ENCODE measurements around the gene MSI2.

MSI2 gene

DNA sequence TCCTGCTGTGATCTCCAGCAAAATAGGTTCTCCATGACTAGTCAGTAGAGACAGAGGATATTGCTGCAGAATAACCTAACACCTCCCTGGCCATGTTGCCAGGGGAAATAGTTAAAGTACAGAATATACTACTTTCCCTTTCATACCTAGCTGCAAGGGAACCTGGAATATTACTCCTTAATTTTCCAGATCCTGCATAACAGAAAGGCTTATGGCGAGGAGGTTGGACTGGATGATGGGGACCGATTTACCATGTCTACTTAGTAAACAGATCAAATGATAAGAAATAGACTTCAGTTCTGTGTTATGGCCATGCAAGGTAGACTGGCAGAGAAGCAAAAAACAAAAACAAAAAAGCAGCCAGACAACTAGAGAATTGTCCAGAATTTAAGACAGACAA is 117.4 kb downstream of the MSI2 start:
- ChIA-PET CTCF (no interaction called here), POLR2A (no interaction called here)
- DNase-seq (ENCODE audit: extremely low spot score): no peak
- TF ChIP-seq TARDBP (IDR thresholded peaks at IDR 0.05) (no peak), FOXK2 (IDR thresholded peaks at IDR 0.05) (no peak), FOXM1 (IDR thresholded peaks at IDR 0.05; ENCODE audit: borderline replicate concordance) (no peak), BHLHE40 (IDR thresholded peaks at IDR 0.05; ENCODE audit: borderline replicate concordance) (no peak), CTBP1 (IDR thresholded peaks at IDR 0.05; ENCODE audit: borderline replicate concordance) (no peak), L3MBTL2 (conservative IDR thresholded peaks at IDR 0.05) (no peak), ZNF384 (IDR thresholded peaks at IDR 0.05) (no peak), LEF1 (IDR thresholded peaks at IDR 0.05; ENCODE audit: borderline replicate concordance) (no peak), ELF4 (IDR thresholded peaks at IDR 0.05) (no peak), PKNOX1 (IDR thresholded peaks at IDR 0.05) (no peak), ARNT (IDR thresholded peaks at IDR 0.05) (no peak), HDGF (IDR thresholded peaks at IDR 0.05; ENCODE audit: borderline replicate concordance) (no peak), FOXA1 (IDR thresholded peaks at IDR 0.05) (no peak)

GRCh38 chr17:57375040-57375769 is 118.9 kb downstream of the MSI2 start:
- POLR2A ChIA-PET: no interaction called here
- CTCF ChIA-PET: interaction anchor here (0.7 kb wide), 1 partner anchor 68 kb away, joined by 3 read pairs; no protein-coding TSS in a partner anchor
- TF ChIP-seq FOXM1 (IDR thresholded peaks at IDR 0.05; ENCODE audit: borderline replicate concordance) (no peak), FOXA1 (IDR thresholded peaks at IDR 0.05) (no peak), TARDBP (IDR thresholded peaks at IDR 0.05) (no peak), LEF1 (IDR thresholded peaks at IDR 0.05; ENCODE audit: borderline replicate concordance) (no peak), ZNF384 (IDR thresholded peaks at IDR 0.05) (no peak), SP1 (IDR thresholded peaks at IDR 0.05) (no peak), L3MBTL2 (conservative IDR thresholded peaks at IDR 0.05) (no peak), CTBP1 (IDR thresholded peaks at IDR 0.05; ENCODE audit: borderline replicate concordance) (no peak), FOXK2 (IDR thresholded peaks at IDR 0.05) (no peak), SUZ12 (IDR thresholded peaks at IDR 0.05) (no peak), ELF4 (IDR thresholded peaks at IDR 0.05) (no peak)
- DNase-seq (ENCODE audit: extremely low spot score): no peak

DNA sequence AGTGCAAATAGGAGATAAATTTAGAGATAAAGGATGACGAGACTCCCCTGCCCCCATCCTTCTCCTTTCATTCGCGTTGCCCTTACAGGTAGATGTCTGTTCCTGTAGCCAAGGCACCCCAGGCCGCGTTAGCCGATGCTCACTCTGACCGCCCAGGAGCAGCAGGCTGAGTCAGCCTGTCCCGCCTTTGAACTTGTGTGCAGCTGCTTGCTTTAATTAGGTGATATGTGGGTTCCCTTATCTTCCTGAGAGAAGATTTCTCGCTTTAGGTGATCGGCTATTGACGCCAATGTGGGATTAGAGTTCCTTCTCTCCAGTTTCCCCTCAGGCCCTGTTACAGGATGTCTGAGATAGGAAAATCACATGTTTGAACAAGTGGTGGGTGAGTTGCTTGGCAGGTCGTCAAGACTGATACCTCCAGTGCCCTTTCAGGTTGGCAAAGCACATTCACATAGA is 119.5 kb downstream of the MSI2 start:
- TF ChIP-seq PKNOX1 (IDR thresholded peaks at IDR 0.05) (no peak), CTBP1 (IDR thresholded peaks at IDR 0.05; ENCODE audit: borderline replicate concordance) (no peak), BHLHE40 (IDR thresholded peaks at IDR 0.05; ENCODE audit: borderline replicate concordance) (no peak), L3MBTL2 (conservative IDR thresholded peaks at IDR 0.05) (no peak), NFRKB (IDR thresholded peaks at IDR 0.05) (no peak), ARNT (IDR thresholded peaks at IDR 0.05) (no peak), FOXA1 (IDR thresholded peaks at IDR 0.05) (no peak), FOXM1 (IDR thresholded peaks at IDR 0.05; ENCODE audit: borderline replicate concordance) (no peak), HDGF (IDR thresholded peaks at IDR 0.05; ENCODE audit: borderline replicate concordance) (no peak), SUZ12 (IDR thresholded peaks at IDR 0.05) (no peak), ELF4 (IDR thresholded peaks at IDR 0.05) (no peak), SP1 (IDR thresholded peaks at IDR 0.05) (no peak), LEF1 (IDR thresholded peaks at IDR 0.05; ENCODE audit: borderline replicate concordance) (no peak), ZNF384 (IDR thresholded peaks at IDR 0.05) (no peak), TARDBP (IDR thresholded peaks at IDR 0.05) (no peak), FOXK2 (IDR thresholded peaks at IDR 0.05) (no peak)
- POLR2A ChIA-PET: no interaction called here
- no peak for DNase-seq (ENCODE audit: extremely low spot score)
- CTCF ChIA-PET: no interaction called here

DNA sequence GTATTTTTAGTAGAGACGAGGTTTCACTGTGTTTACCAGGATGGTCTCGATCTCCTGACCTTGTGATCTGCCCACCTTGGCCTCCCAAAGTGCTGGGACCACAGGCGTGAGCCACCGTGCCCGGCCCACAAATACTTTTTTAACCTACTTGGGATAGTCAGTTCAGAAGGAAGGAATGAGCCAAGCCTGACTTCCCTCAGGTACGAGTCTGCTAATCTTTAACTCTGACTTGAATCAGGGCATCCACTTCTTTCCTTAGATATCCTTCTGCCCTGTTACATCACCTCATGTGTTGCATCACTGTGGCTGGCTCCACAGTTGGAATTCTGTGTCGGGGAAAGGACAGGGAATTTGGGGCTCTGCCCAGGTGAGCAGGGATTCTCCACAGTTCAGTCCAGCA is 120.8 kb downstream of the MSI2 start:
- TF ChIP-seq NFRKB (IDR thresholded peaks at IDR 0.05) (no peak), SP1 (IDR thresholded peaks at IDR 0.05) (no peak), FOXM1 (IDR thresholded peaks at IDR 0.05; ENCODE audit: borderline replicate concordance) (no peak), CTBP1 (IDR thresholded peaks at IDR 0.05; ENCODE audit: borderline replicate concordance) (no peak), FOXA1 (IDR thresholded peaks at IDR 0.05) (no peak), ZNF384 (IDR thresholded peaks at IDR 0.05) (no peak), LEF1 (IDR thresholded peaks at IDR 0.05; ENCODE audit: borderline replicate concordance) (no peak), HDGF (IDR thresholded peaks at IDR 0.05; ENCODE audit: borderline replicate concordance) (no peak), PKNOX1 (IDR thresholded peaks at IDR 0.05) (no peak), ARNT (IDR thresholded peaks at IDR 0.05) (no peak), TARDBP (IDR thresholded peaks at IDR 0.05) (no peak), FOXK2 (IDR thresholded peaks at IDR 0.05) (no peak)
- CTCF ChIA-PET: no interaction called here
- no peak for DNase-seq (ENCODE audit: extremely low spot score)
- POLR2A ChIA-PET: no interaction called here

DNA sequence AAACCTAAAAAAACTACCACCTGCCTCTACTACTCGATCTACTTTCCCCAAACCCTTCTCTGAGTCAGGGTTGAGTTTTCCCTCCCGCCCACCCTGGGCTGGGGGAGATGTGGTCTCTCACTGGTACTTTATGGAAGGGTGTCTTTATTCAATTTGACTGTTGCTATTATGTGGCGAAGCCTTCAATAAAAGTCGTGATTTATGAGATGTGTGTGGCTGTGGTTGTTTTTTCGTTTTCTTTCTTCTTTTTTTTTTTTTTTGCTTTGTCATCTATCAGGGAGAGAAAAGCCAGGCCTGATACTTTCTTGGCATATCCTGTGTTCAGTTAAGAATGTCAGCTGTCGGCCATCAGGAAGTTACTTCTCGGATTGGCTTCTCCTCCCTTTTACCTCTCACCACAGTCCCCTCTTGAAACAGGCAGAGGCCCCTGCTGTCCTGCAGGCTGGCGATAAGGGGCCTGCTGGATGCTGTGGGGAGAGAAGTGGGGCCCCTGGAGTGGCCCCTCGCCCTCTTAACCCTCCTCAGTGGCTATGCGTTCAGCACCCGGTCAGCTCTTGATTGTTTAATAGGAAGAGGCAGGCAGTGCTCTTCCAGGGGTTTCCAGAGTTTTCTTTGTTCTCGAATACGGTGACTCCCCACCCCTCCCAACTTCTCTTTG is 123.0 kb downstream of the MSI2 start:
- ChIA-PET POLR2A (no interaction called here), CTCF (no interaction called here)
- TF ChIP-seq PKNOX1 (IDR thresholded peaks at IDR 0.05) (peak; percentile 65), FOXA1 (IDR thresholded peaks at IDR 0.05) (no peak)
- DNase-seq (ENCODE audit: extremely low spot score): no peak

All from HEK293T (cell line).